HG03196 (cell line): ENCODE data around the gene HMCN2.

Experiments
- ATAC-seq: cut with Tn5 transposase; IDR thresholded peaks from one replicate; pipeline ENCODE4 v1.9.1; 2021; ENCODE audit not compliant: unreplicated experiment

The HMCN2 gene

GRCh38 chr9:130444565-130445221, 179.1 kb downstream of the HMCN2 start, which contains the start of gene ASS1:
ASS1 (plus strand) TSS chr9:130444961; CDS start chr9:130452229, 7,268 bp downstream.
- ATAC-seq, result no peak

GRCh38 chr9:130445268-130445983, 179.9 kb downstream of the HMCN2 start:
- ATAC-seq, result no peak

DNA sequence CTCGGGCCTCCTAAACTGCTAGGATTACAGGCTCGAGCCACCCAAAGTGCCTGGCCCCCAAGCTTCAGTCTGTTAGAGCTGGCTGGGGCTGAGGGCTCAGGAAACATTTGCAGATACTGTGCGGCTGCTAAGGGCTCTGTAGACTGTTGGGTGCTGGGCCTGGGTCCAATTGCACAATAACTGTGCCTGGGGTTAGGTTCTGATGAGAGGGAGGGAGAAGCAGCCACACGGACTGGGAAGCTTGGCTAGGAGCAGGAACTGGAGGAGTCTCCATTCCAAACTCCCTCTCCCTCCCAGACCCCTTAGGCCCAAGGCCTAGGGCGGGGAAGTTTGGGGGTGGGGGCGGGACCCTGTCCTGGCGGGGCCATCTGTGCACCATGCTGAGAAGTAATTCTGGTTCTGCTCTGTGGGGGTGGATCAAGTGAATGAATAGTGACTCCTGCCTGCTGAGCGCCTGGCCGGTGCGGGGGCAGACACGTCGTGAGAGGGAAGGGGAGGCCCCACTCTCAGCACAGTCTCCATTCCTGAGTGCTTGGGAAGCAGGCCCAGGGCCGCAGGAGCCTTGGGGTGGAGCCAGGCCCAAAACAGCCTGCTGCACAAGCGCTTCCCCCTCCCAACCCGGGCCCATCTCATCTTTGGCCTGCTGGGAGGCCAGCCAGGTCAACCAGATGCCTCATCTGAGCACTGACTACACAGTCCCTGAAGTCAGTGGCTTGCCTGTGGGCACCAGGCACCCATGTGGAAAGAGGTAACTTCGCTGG, 180.7 kb downstream of the HMCN2 start:
- ATAC-seq, result no peak

DNA sequence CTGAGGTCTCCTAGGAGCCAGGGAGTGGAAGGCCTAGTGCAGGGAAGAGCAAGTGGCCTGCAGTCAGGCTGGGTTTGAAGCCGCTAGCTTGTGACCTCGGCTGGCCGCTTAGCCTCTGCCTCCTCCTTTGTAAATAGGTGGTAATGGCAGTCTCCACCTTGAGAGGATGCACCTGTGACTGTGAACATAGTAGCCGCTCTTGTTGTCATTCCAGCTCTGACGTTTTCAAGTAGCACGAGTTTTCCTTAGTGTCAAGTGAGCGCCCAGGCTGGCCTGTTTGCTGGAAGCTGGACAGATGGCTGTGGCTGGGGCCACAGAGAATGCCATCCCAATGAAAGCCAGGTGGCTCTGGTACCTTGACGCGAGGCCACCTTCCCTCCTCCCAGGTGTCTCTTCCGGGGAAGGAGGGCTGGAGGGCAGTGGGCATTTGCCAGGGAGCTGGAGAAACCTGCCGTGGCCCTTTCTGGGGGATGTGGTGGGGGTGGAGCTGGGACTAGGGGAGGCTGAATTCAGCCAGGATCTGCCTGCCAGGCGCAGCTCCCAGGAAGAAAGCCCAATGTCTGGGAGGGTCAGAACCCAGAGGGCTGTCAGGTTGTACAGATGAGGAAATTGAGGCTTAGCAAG, 181.7 kb downstream of the HMCN2 start:
- no peak for ATAC-seq

- ATAC-seq, result no peak
Observed at GRCh38 chr9:130448035-130448624, 182.6 kb downstream of the HMCN2 start.

- ATAC-seq, result no peak
Observed at GRCh38 chr9:130448771-130449603, 183.4 kb downstream of the HMCN2 start.

DNA sequence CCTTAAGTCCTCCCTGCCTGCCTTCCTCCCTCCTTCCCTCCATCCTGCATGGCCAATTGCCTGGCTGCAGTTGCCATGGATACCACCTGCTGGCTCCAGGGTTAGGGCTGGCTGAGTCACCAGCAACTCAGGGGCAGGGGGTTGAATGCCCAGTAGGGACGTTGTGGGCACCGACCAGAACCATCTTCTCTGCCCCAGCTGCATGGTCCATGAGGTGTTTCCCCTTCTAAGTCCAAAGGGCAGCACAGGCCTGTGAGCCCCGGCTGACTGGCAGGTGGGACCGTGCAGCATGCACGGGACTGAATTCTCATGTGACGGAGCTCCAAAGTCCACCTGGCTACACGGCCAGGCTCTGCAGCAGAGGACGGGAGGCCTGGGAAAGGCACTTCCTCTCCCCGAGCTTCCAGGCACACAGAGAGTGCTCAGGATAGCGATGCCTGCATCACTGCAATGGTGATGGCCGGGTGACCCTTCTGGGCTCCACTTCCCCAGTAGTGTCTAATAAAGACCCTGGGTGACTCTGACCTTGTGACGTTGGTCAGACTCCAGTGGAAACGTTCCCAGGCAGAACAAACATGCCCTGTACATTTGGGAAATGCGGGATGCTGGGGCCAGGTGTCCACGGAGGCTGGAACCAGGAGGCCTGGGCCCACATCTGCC, 184.9 kb downstream of the HMCN2 start:
- no peak for ATAC-seq

- ATAC-seq, result no peak
Observed at GRCh38 chr9:130451004-130451390, 185.4 kb downstream of the HMCN2 start.

DNA sequence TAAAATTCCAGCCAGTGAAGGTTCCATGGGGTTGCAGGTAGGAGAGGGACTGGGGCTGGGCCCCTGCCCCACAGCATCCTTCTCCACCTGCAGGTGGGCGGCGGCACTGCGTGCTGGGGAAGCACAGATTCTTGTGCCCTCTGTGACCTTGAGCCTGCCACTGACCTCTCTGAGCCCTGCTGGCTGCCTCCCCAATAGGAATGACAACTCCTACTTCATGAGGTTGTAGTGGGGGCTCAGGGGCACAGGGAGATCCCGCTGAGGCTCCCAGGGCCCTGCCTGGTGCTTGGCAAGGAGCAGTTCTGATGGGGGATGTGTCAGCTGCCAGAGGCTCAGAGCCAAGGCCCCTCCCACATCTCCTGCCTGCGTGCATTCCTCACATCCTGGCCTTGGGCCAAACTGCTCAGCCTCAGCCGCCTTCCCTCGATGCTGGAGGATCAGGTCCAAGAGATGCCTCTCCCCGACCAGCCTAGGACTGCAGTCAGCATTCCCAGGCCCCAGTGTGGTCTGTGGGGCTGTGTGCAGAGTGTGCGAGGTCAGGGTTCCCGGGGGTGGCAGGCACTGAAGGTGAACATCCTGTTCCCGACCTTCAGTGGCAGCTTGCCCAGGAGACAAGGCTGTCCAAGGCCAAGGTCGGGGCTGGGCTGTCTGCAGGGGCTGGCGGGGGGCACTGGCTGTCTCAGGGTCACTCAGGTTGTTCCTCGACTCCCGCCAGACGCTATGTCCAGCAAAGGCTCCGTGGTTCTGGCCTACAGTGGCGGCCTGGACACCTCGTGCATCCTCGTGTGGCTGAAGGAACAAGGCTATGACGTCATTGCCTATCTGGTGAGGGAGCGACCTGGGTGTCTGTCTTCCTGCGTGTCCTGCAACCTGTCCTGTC, 186.2 kb downstream of the HMCN2 start:
- ATAC-seq, result no peak

GRCh38 chr9:130452835-130453234, 187.3 kb downstream of the HMCN2 start:
- no peak for ATAC-seq

DNA sequence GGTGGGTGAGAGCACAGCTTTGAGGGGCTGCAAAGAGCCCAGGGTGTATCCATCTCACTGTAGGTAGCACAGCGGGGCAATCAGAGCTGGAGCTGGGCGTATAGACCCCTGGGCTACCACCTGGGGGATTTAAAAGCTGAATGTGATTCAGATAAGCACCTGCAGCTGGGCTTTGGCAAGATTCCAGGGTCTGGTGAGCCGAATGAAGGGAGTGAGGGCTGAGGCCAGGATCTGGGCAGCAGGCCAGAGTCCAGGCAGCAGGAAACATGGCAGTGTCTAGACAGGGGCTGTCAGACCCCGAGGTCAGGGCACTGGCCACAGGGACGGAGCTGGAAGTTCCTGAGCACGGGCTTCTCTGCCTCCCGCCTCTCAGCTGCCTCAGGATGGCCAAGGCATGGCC, 187.9 kb downstream of the HMCN2 start:
- ATAC-seq, result no peak

DNA sequence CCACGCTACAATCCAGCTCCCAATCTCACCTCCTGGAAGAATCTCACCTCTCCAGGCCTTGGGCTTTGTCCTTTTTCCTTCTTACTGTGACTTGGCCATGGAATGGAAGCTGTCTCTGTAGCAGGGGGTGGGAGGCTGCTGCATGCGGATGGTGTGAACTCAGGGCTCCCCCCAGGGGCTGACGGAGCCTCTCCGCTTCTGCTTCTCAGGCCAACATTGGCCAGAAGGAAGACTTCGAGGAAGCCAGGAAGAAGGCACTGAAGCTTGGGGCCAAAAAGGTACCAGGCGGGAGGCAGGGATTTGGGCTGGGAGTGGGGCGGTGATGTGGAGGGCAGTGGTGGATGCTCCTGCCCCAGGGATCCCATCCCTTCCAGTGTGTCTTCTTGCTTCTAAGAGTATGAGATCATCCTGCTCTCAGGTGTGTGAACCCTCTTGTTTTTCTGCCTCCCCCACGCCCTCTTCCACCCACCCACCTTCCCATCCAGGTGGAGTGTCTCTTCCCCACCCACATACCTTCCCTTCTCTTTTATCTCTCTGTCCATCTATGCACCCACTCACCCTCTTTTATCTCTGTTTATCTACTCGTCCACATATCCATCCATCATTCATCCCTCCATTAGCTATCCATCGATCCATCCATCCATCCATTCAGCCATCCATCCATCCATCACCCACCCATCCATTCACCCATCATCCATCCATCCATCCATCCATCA, 188.7 kb downstream of the HMCN2 start:
- no peak for ATAC-seq

DNA sequence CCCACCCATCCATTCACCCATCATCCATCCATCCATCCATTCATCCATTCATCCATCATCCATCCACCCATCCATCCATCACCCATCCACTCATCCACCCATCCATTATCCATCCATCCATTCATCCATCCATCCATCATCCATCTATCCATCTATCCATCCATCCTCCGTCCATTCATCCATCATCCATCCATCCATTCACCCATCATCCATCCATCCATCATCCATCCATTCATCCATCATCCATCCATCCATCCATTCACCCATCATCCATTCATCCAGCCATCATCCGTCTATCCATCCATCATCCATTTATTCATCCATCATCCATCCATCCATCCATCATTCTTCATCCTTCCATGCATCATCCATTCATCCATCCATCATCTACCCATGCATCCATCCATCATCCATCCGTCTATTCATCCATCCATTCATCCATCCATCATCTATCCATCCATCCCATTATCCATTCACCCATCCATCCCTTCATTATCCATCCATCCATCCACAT, 189.3 kb downstream of the HMCN2 start:
- ATAC-seq, result no peak

DNA sequence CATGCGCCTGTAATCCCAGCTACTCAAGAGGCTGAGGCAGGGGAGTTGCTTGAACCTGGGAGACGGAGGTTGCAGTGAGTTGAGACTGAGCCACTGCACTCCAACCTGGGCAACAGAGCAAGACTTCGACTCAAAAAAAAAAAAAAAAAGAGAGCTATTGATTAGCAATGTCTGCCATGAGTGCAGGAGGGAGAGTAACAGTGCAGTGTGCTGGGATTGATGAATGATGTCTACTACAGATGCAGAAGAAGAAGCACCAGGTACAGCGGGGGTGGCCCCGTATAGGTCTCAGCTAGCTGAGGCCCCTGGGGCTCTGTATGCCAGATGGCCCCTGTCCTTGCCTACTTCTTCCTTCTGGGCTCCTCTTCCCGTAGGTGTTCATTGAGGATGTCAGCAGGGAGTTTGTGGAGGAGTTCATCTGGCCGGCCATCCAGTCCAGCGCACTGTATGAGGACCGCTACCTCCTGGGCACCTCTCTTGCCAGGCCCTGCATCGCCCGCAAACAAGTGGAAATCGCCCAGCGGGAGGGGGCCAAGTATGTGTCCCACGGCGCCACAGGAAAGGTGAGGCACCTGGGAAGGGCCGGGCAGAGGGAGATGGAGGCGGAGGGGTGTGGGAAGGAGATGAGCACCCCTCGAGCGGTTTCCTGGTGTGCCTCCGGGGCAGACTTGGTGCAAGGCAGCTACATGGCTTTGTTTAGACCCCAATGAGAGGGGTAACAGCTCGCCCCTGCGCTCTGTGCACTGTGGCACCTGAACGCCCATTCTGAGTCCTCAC, 192.7 kb downstream of the HMCN2 start:
- no peak for ATAC-seq

GRCh38 chr9:130458804-130459067, 193.2 kb downstream of the HMCN2 start:
- no peak for ATAC-seq

DNA sequence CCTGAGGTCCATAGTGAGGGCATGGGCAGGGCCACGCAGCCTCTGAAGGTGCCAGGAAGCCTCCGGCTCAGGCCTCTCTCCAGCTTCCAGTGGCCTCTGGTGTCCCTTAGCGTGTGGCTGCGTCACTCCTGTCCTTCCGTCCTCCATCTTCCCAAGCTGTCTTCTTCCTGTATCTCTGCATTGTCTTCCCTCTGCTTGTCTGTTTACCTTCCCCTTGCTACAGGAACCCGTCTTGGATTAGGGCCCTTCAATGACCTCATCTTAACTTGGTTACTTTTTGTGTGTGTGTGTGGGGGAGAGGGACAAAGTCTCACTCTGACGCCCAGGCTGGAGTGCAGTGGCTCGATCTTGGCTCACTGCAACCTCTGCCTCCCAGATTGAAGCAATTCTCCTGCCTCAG, 193.6 kb downstream of the HMCN2 start:
- ATAC-seq, result no peak

DNA sequence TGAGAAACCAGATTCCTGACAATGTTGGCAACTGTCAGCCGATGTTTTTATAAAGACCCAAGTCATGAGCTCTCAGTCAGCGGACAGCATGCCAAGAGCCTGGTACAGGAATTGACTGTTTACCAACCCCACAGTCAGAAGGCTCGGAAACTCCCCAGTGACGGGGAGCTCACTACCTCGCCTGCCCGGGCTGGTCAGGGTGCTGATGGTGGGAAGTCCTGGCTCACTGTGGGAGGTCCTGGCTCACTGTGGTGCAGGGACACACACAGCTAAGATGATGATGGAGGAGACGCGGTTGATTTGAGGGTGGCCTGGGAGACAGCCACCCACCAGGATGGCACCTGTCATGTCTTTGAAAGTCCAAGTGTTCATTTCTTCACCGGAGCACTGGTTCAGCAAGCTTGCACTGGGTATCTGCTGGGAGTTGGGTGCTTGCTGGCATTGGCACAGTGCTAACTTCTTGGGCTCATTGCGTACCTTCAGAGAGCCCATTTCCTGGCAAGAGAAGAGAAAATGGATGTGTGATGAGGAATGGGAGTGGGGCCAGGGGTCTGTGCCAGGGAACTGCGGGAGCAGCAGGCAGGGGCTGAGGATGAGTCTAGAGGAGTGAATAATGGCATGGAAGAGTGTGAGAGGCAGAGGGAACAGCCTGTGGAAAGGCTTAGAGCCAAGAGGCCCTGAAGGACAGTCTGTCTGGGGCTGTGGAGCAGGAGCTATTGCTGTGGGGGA, 194.5 kb downstream of the HMCN2 start:
- no peak for ATAC-seq
